Activated CD8-positive, alpha-beta memory T cell treated with anti-CD3 and anti-CD28 coated beads for 48 hours (primary cell): ENCODE measurements around the gene COL23A1.
"Not testable (repeated sequence)": the region's sequence is repeated elsewhere in the genome, so short reads cannot be mapped to it uniquely, and the experiment has no call there.

Source experiments
- DNase-seq, 3 experiments: peaks; one replicate each; pipeline ENCODE4 v3.0.0-alpha.2; 2020; ENCODE audit warnings: low read depth in 2 of 3, low spot score in 2 of 3

COL23A1 gene

GRCh38 chr5:178383301-178383918 is 206.8 kb downstream of the COL23A1 start:
- no peak for DNase-seq

DNA sequence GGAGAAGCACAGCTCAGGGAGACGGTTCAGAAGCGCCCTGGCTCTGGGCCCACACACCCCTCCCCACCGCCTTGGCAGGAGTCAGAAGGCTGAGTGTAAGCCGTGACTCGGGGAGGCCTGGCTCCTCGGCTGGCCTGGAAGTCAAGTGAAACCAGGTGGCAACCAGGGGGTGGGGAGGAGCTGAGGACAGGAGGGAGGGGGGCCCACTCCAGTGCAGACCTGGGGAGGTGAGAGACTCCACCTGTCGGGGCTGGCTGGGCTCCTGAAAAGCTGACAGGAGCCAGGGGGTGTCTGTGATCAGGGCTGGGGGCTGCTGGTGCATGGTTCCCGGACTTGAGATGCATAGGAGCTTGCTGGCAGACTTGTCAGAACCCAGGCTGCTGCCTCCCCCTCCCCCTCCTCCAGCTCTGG is 207.4 kb downstream of the COL23A1 start:
- no peak for DNase-seq

DNA sequence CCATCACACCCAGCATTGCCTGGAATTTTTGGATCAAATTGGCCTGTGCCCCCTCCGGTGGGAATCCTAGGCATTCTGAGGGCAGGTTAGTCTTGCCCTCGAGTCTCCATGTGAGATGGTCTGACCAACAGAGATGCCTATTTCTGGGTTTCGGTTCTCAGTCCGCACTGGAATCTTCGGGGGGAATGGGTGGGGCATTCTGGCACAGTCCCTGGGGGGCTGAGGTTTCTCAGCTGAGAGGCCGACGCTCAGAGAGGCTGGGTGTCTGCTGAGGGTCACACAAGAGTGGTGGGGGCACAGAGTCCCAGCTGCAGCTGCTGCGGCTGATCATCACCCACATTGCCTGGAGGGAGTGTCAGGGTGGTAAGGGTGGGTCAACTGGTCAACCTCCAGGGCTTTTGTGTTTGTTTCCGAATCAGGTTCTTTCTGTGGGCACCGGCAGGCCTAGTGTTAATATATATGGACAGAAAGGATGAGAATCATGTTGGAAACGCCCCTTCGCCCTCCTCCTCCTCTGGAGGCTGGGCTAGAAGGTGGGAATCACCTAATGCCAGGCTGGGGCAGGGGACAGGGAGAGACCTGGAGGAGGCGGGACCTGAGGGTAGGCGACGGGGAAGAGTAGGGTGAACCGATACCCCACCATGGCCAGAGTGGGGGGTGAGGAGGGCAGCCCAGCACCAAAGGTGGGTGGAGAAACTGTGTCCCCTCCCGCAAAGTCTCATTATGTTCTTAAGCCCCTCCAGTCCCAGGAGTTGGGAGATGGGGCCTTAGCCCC is 208.1 kb downstream of the COL23A1 start:
- DNase-seq, result no peak

GRCh38 chr5:178381206-178381605 is 209.0 kb downstream of the COL23A1 start:
- DNase-seq, result no peak

- DNase-seq, result no peak
These were observed 209.6 kb downstream of the COL23A1 start for GRCh38 chr5:178380541-178381074.

- DNase-seq, result no peak
These were observed 210.1 kb downstream of the COL23A1 start for GRCh38 chr5:178380086-178380485.

- DNase-seq, result no peak
These were observed 211.4 kb downstream of the COL23A1 start for GRCh38 chr5:178378527-178379484.

DNA sequence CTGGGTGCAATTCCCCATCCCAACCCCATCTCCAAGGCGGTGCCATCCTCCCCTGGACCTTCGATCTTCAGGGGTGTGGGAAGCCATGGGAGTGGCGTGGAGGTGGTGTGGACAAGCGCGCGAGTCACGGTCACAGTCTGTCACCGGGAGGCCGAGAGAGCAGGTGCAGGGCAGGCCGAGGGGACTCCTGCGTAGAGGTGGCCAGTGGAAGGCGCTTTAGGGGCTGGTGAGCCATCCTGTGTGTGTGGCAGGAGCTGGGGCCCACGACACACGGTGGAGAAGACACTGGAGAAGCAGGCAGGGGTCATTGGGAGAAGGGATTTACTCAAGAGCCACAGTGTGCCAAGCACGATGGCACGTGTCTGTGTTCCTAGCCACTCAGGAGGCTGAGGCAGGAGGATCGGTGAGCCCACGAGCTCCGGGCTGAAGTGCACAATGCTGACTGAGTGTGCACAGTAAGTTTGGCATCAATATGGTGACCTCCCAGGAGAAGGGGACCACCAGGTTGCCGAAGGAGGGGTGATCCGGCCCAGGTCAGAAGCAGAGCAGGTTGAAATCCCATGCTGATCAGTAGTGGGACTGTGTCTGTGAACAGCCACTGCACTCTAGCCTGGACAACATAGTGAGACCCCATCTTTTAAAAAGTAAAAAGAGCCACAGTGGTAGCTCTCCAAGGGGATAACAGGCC is 212.5 kb downstream of the COL23A1 start:
- DNase-seq, result no peak

- DNase-seq, result no peak
These were observed 213.1 kb downstream of the COL23A1 start for GRCh38 chr5:178376921-178377582.

DNA sequence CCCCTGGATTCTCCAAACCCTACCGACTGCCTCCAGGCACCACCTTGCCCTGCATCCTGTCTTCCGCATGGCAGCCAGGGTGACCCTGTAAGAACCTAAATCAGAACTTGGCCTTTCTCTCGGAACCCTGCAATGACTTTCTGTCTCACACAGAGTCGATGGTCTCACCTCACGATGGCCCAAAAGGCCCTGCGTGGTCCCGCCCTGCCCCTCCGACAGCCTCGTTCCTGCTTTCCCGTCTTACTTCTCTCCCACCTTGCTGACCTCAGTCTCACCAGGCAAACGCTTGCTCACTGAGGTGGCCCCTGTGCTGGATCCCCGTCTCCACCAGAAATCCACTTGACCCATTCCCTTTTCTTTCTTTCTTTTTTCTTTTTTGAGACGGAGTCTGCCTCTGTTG is 214.8 kb downstream of the COL23A1 start:
- no peak for DNase-seq

DNA sequence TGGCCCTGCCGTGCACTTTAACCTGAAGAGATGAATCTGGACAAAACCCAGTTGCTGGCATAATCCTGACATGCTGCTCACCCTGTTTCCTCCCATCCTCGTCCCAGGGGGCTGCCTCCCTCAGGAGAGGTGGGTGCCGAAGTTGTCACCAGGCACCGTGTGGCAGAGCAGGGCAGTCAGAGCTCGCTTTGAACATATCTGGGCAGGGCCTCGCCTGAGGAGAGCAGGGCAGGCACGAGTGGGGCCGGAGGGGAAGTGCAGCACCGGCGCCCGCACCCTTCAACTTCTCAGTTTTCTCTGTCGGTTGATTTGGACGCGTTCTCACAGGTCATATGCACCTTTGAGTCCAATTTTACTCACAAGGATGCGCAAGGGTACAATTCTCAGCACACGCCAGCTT is 216.5 kb downstream of the COL23A1 start:
- no peak for DNase-seq

DNA sequence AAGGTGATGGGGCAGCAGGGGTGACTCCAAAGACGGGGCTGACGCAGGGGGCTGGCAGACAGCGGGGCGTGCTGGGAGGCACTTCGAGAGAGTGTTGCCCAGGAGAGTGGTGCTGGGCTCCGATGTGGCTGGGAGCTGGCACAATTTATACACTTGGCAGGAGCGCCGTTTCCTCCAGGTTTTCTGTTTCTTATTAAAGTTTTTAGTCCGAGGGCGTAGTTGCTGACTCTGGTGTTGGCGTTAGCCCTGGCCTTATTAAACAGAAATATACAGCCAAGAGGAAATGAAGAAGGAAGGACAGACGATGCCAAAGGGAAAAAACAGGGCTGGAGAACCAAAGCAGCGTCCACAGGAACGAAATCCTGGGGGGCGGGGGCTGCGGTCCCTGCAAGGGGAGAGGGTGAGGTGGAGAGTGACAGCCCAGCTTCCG is 218.0 kb downstream of the COL23A1 start:
- no peak for DNase-seq

DNA sequence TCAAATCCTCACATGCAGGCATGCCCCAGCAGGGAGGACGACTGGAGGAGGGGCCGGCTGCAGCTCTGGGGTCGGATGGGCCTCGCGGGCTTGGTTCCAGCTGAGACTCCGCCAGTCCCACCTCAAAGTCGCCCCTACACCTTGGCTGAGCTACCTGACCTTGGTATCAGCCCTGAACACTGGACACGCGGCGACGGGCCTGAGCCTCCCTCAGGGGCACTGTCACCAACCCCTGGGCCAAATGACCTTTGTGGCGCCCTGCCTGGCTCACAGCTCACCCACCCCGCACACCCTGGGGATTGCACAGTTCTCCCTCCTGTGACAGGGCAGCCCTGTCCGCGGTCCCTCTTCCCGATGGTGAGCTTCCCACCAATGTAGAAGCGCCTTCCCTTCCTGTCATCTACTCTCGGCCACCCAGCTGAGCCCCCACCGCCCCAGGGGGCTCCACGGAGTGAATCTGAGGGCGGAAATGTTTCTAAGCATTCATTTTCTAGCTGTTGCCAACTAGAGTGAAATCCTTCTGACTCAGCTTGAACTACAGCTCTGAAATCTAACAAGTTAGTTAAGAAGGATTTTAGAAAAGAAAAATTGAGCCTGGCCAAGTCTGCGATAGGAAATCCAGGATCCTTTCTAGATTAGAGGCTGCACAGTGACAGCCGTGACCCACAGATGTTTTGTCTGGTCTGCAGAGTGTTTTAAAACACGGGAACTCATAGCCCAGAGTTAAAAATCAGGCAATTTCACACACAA is 218.7 kb downstream of the COL23A1 start:
- DNase-seq, result no peak

DNA sequence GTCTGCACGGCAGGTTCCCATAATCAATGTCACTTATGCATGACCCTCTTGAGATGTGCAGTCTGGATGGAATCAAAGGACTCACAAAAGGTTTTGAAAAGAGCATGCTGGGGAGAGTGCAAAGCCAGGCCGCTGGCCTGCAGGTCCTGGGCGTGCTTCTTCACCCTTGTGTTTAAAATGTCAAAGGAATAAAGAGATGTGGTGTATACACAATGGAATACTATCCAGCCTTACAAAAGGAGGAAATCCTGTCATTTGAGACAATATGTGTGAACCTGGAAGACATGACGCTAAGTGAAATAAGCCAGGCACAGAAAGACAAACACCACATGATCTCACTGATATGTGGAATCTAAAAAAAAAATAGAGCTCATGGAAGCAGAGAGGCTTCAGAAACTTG is 220.1 kb downstream of the COL23A1 start:
- no peak for DNase-seq

DNA sequence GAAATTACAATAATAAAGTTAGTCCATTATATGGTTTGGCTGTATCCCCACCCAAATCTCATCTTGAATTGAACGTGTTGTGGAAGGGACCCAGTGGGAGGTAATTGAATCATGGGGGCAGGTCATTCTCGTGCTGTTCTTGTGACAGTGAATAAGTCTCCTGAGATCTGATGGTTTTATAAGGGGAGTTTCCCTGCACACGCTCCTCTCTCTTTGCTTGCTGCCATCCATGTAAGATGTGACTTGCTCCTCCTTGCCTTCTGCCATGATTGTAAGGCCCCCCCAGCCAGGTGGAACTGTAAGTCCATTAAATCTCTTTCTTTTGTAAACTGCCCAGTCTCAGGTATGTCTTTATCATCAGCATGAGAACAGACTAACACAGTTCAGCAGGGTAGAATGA is 220.7 kb downstream of the COL23A1 start:
- DNase-seq, result not testable (repeated sequence)

GRCh38 chr5:178368716-178369300 is 221.4 kb downstream of the COL23A1 start:
- DNase-seq, result no peak

DNA sequence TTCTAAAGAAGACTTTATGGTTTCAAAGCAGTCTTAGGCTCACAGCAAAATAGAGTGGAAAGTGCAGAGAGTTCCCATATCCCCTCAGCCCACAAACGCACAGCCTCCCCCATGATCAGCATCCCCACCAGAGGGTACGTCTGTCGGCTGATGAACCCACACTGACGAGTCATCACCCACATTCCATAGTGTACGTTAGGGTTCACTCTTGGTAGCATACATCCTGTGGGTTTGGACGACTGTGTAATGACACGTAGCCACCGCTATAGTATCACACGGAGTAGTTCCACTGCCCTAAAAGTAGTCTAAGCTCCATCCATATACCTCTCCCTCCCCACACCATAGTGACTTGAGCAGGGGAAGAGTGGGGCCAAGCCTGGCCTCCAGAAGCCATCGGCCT is 221.9 kb downstream of the COL23A1 start:
- DNase-seq, result no peak

DNA sequence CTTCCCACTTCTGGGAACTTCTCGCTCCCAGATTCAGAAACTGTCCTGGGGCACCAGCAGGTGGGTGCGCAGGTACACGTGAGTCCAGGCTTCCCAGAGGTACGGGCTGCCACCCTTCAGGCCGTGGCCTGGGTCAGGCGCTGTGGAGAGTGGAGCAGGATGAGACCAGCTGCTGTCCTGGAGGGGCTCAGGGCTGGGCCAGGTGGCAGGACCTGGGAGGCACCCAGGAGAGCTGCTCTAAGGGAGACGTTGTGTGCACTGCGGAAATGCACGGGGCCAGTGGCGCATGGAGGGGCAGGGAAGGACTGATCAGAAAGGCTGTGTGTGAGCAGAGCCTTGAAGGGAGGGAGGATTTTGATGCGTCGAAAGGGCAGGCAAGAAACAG is 222.5 kb downstream of the COL23A1 start:
- no peak for DNase-seq
